Measurements from ENCODE around the gene TUBB2A. TPM values are rescaled to one million over a fixed set of nuclear protein-coding genes. Genes with fewer than 3 reads are reported as not detected.
"Not testable (repeated sequence)": the region's sequence is repeated elsewhere in the genome, so short reads cannot be mapped to it uniquely, and the experiment has no call there.

TUBB2A gene
- polyA plus RNA-seq, 3 donors, result 41.8 to 75.9 (median 61.2) TPM

- DNase-seq (ENCODE audit: extremely low read depth in 1 of 11, low read depth in 9 of 11, low spot score in 4 of 11), result no peak
Observed at GRCh38 chr6:3164388-3164787, 7.0 kb upstream of the TUBB2A start.

GRCh38 chr6:3163248-3163594, 5.9 kb upstream of the TUBB2A start:
- no peak for DNase-seq (ENCODE audit: extremely low read depth in 1 of 11, low read depth in 9 of 11, low spot score in 4 of 11)

- peak in 7 of 11 donors; percentile 53 to 78 (median 64) for DNase-seq (ENCODE audit: extremely low read depth in 1 of 11, low read depth in 9 of 11, low spot score in 4 of 11)
Observed at GRCh38 chr6:3162565-3163247, 5.4 kb upstream of the TUBB2A start.

GRCh38 chr6:3162067-3162497, 4.7 kb upstream of the TUBB2A start:
- DNase-seq (ENCODE audit: extremely low read depth in 1 of 11, low read depth in 9 of 11, low spot score in 4 of 11), result no peak

- DNase-seq (ENCODE audit: extremely low read depth in 1 of 11, low read depth in 9 of 11, low spot score in 4 of 11), result no peak
Observed at GRCh38 chr6:3159805-3160781, 2.7 kb upstream of the TUBB2A start.

DNA sequence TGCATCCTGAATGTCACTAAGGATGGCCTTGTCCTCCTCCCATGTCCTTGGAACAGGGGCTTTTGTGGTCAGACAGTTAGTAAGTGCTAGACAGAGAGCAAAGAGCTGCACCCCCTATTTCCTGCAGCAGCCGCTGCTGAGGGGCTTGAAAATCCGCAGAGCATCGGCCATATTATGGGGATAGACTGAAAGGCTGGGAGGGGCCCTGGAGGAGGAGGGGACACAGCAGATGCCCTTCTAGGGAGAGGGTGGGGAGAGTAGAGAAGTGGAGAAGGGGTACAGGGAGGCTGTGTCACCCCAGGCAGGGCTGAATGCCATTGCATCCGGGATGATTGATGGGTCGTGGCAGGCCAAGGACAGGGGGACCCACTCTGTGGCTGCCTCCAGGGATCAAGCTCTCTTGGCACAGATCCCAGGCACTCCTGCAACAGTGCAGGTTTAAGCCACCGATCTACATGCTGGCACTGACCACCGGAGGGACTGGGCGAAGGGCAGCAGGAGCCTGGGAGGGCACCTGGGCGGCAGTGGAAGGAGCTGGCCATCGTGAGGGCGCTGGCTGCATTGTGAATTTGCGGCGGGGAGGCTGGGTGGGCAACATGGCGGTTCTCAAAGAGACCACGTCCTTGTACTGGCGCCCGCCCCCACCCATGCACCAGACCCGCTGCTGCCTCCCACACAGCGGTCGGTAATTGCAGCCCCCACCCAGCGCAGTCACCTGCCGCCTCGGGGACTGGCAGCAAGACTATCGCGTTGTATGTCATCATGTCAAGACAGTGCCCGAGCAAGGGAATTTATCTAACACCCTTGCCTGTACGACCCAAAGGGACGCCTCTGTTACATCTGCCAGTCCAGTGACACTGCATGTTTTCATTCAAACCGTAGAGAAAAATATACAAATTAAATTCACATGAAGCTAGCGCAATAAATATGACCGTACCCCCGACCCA, 887 bp downstream of the TUBB2A start:
- DNase-seq (ENCODE audit: extremely low read depth in 1 of 11, low read depth in 9 of 11, low spot score in 4 of 11), result not testable (repeated sequence)

- DNase-seq (ENCODE audit: extremely low read depth in 1 of 11, low read depth in 9 of 11, low spot score in 4 of 11), result not testable (repeated sequence)
Observed at GRCh38 chr6:3155416-3155815, 1.9 kb downstream of the TUBB2A start.

GRCh38 chr6:3152689-3153088, 4.7 kb downstream of the TUBB2A start:
- DNase-seq (ENCODE audit: extremely low read depth in 1 of 11, low read depth in 9 of 11, low spot score in 4 of 11), result no peak

GRCh38 chr6:3151691-3152090, 5.7 kb downstream of the TUBB2A start:
- DNase-seq (ENCODE audit: extremely low read depth in 1 of 11, low read depth in 9 of 11, low spot score in 4 of 11), result no peak

DNA sequence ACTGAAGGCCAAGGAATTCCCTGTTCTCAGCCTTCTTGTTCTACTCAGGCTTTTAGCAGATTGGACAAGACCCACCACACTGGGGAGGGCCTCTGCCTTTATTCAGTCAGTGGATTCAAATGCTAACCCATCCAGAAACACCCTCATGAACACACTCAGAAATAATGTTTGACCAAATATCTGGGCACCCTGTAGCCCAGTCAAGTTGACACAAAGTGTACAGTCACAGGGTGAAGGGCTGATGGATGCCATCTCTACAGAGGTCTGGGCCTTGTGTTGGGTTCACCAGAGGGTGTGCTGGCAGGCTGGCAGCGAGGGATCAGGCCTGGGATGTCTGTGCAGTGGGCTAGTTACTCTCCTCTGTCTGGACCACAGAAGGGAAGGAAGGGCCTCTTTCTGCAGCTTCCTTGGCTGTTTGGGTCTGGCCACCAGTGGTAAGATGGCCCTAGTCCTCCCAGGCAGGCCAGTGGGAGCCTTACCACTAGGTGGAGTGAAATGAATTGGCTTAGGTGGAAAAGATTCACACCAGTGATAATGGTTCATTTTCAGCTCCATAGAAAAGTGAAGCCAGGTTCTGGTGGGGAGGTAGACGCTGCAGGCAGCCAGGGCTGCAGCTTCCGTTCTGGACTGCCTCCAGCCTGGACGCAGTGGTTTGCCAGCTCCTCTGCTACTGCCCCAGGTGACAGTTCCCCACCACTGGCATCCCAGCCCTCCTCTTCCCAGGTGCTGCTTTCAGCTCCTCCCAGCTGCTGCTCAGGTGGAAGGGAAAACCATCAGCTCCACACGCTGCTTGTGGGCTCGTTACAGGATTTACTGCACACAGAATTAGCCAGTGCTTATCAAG, 9.2 kb downstream of the TUBB2A start:
- DNase-seq (ENCODE audit: extremely low read depth in 1 of 11, low read depth in 9 of 11, low spot score in 4 of 11), result no peak

DNA sequence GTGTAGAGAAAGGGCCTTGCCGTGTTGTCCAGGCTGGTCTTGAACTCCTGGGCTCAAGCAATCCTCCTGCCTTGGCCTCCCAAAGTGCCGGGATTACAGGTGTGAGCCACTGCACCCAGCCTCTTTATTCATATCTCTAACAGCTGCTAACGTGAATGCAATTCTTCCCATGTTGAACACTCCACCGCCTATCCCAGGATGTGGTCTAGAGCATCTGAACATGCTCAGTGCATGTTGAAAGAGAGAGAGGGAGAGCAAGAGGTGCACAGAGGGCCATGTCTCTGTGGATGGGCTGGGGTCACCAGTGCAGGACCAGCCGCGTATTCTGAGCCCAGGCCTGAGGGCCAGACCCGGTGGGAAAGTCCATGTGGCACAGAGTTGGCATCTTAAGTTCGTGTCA, 12.8 kb downstream of the TUBB2A start:
- DNase-seq (ENCODE audit: extremely low read depth in 1 of 11, low read depth in 9 of 11, low spot score in 4 of 11), result no peak

- DNase-seq (ENCODE audit: extremely low read depth in 1 of 11, low read depth in 9 of 11, low spot score in 4 of 11), result no peak
Observed at GRCh38 chr6:3143158-3143557, 14.2 kb downstream of the TUBB2A start.

DNA sequence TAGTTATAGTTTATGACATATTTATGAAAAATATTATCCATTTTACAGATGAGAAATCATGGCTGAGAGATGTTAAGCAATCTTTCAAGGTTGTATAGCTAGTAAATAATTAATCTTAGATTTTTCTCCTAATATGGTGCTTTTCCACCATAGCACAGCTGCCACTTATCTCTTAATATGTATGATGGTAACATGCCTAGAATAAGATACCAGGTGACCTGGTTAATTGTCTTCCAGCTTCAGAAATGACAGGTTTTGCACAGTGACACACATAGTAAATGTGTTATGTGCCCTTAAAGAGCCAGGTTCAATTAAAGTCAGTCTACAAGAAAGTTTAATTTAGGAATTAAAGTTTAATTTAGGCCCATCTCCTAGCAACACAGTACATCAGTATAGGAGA, 14.8 kb downstream of the TUBB2A start:
- DNase-seq (ENCODE audit: extremely low read depth in 1 of 11, low read depth in 9 of 11, low spot score in 4 of 11), result no peak

GRCh38 chr6:3140201-3140600, 17.1 kb downstream of the TUBB2A start:
- DNase-seq (ENCODE audit: extremely low read depth in 1 of 11, low read depth in 9 of 11, low spot score in 4 of 11), result no peak

DNA sequence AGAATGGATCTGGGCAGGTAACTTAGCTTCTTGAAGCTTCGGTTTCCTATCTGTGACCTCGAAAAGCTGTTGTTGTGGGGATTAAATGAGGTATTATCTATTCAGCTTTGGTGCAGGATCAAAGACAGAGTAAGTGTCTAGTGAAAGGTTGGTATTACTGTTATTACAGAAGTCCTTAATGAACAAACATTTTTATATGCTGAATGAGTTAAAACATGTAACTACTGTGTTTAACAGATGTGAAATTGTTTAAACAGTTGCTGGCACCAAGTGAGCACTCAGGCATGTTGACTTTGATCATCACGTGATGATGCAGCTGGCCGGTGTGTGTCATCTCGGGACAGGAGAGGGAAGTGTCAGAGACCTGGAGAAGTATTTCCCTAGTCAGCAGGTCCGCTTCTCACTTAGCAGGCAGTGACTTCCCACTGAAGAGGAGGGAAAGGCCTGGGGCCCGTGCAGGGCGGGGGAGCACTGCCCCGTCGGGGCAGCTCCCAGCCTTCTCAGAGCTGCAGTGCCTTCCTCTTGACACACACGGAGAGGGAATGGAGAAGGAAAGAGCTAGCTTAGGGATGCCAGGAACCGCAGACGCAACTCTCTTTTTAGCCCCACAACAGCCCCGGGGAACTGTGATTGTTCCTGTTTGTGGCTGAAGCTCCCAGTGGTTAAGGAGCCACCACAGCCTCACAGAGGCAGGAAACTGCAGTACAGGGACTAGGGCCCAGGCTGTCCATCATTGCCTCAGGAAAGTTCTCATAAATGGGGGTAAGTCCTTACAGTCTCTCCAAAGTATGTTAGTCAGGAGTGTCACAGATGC, 18.0 kb downstream of the TUBB2A start:
- DNase-seq (ENCODE audit: extremely low read depth in 1 of 11, low read depth in 9 of 11, low spot score in 4 of 11), result peak in 1 of 11 donors; percentile 73

DNA sequence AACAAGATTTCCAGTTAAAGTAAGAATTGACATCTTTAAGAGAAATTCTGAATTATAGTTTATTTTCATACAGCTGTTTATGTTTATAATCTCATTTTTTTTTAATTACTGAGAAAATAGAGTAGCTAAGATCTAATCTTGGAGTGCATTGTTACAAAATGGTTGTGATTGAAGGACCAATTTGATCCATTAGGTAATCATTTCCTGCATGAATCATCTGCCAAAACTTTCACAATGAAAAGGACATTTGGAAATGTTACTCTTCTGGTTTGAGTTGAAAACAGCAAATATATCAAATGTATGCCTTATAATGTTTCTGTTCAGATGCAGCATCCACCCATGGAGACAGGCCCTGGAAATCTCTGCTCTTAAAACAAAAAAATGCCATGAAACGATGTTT, 19.0 kb downstream of the TUBB2A start:
- DNase-seq (ENCODE audit: extremely low read depth in 1 of 11, low read depth in 9 of 11, low spot score in 4 of 11), result no peak

- not testable (repeated sequence) for DNase-seq (ENCODE audit: extremely low read depth in 1 of 11, low read depth in 9 of 11, low spot score in 4 of 11)
Observed at GRCh38 chr6:3137873-3138272, 19.5 kb downstream of the TUBB2A start.
